Keratinocyte (primary cell): ENCODE data around the gene CD59.

Source experiments
- EZH2 ChIP-seq: IDR thresholded peaks from one replicate; pipeline ENCODE4 v1.6.1; 2012; ENCODE audit warnings: inconsistent platforms, mild to moderate bottlenecking, low read length, moderate library complexity
- TF ChIP-seq, protein P1 (sequence below), 3 experiments: IDR thresholded peaks in 1 of 3; conservative IDR thresholded peaks in 1 of 3; optimal IDR thresholded peaks in 1 of 3; 2 replicates in 2 of 3; 3 replicates in 1 of 3; pipeline versions ENCODE3 to v1.5.1; 2011; ENCODE audit warnings: low read length in 3 of 3, mild to moderate bottlenecking in 3 of 3, moderate library complexity in 2 of 3, control low read depth in 1 of 3, inconsistent platforms in 1 of 3; ENCODE audit not compliant: insufficient read depth in 2 of 3; ENCODE audit errors: extremely low read depth in 1 of 3

DNA sequence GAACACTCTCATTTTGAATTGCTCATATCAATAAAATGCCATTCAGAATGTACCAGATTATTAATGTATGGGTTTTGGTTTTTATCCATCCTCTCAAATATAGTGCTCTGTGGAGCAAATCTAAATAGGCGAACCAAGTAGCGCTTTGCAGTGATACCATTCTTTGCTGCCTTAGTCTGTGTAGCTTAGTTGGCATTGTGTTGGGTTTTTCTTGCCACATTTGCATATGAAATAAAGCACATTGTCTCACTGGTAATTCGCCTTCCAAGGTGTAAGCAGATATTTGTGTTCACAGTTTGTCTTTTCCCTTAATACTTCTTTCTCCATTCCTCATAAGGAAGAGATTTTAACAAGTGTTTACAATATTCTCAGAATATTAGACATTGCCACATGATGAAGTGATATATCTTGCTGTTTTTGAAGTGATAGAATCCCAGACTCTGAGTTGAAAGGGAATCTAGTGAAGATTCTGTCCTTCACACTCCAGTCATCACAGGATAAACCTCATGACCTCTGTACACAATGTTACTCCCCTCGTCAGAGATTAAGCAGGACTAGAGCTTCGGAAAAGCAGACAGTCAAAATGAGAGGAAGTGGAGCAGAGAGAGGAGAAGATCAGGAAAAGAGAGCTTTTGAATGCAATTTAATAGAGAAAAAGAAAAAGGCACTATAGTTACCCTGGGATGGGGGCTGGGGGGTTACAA is 52.1 kb downstream of the CD59 start:
- TF ChIP-seq, protein P1, sequence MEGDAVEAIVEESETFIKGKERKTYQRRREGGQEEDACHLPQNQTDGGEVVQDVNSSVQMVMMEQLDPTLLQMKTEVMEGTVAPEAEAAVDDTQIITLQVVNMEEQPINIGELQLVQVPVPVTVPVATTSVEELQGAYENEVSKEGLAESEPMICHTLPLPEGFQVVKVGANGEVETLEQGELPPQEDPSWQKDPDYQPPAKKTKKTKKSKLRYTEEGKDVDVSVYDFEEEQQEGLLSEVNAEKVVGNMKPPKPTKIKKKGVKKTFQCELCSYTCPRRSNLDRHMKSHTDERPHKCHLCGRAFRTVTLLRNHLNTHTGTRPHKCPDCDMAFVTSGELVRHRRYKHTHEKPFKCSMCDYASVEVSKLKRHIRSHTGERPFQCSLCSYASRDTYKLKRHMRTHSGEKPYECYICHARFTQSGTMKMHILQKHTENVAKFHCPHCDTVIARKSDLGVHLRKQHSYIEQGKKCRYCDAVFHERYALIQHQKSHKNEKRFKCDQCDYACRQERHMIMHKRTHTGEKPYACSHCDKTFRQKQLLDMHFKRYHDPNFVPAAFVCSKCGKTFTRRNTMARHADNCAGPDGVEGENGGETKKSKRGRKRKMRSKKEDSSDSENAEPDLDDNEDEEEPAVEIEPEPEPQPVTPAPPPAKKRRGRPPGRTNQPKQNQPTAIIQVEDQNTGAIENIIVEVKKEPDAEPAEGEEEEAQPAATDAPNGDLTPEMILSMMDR (optimal IDR thresholded peaks at IDR 0.05 in 1 of 3, IDR thresholded peaks at IDR 0.05 in 1 of 3, conservative IDR thresholded peaks at IDR 0.05 in 1 of 3; ENCODE audit: extremely low read depth in 1 of 3, insufficient read depth in 2 of 3, low read length in 3 of 3) = no peak
- TF ChIP-seq EZH2 = no peak
